ENCODE measurements around the gene LHFPL5. TPM values are rescaled to one million over a fixed set of nuclear protein-coding genes. Genes with fewer than 3 reads are reported as not detected.

Gene LHFPL5
- total and polyA plus RNA-seq, 2 experiments from 2014 or later, result 0.10 TPM; not detected in 1

GRCh38 chr6:35777356-35778102 is 27.6 kb upstream of the LHFPL5 start:
- Histone ChIP-seq H3K36me3 (replicated peaks; ENCODE audit: insufficient read depth, low read depth) (no peaks in the 10 kb centered on the region), H3K27ac (no peak overlapping the region), H3K27me3 (peaks cover 3% of the 10 kb centered on the region), H4K20me1 (ENCODE audit: insufficient read depth, poor library complexity, severe bottlenecking) (no peaks in the 10 kb centered on the region), H3K4me3 (no peak overlapping the region), H3K9me3 (ENCODE audit: low read depth) (no peaks in the 10 kb centered on the region), H3K9me2 (replicated peaks; ENCODE audit: insufficient read depth) (no peaks in the 10 kb centered on the region), H2AFZ (no peak overlapping the region), H3K4me1 (ENCODE audit: insufficient read depth) (no peaks in the 10 kb centered on the region), H3K79me2 (no peaks in the 10 kb centered on the region), H3K4me2 (peak overlapping the region; percentile 99)
- 85% methylated on average over 10 of the region's 10 CpGs for WGBS (ENCODE audit: low lambda C conversion rate, missing lambda C conversion rate)
- no peak for DNase-seq (ENCODE audit: low spot score)
- TF ChIP-seq EZH2phosphoT487 (IDR thresholded peaks at IDR 0.05; ENCODE audit: low read depth, severe bottlenecking, unreplicated experiment) (no peak), CTCF (IDR thresholded peaks at IDR 0.05; ENCODE audit: poor library complexity) (no peak), EZH2 (IDR thresholded peaks at IDR 0.05; ENCODE audit: borderline replicate concordance) (no peak)

- no peak overlapping the region for H3K4me2 ChIP-seq
- no peak overlapping the region for H3K4me3 ChIP-seq
- no peaks in the 10 kb centered on the region for H4K20me1 ChIP-seq (ENCODE audit: insufficient read depth, poor library complexity, severe bottlenecking)
- no peak overlapping the region for H3K27ac ChIP-seq
- H3K27me3 ChIP-seq, result peaks cover 3% of the 10 kb centered on the region
- H3K36me3 ChIP-seq (replicated peaks; ENCODE audit: insufficient read depth, low read depth), result no peaks in the 10 kb centered on the region
- WGBS (ENCODE audit: low lambda C conversion rate, missing lambda C conversion rate), result 91% methylated on average over 2 of the region's 2 CpGs
- no peaks in the 10 kb centered on the region for H3K9me2 ChIP-seq (replicated peaks; ENCODE audit: insufficient read depth)
- TF ChIP-seq EZH2phosphoT487 (IDR thresholded peaks at IDR 0.05; ENCODE audit: low read depth, severe bottlenecking, unreplicated experiment), result no peak
- no peak for TF ChIP-seq CTCF (IDR thresholded peaks at IDR 0.05; ENCODE audit: poor library complexity)
- no peak for TF ChIP-seq EZH2 (IDR thresholded peaks at IDR 0.05; ENCODE audit: borderline replicate concordance)
- no peak for DNase-seq (ENCODE audit: low spot score)
- H3K4me1 ChIP-seq (ENCODE audit: insufficient read depth), result no peaks in the 10 kb centered on the region
- no peak overlapping the region for H2AFZ ChIP-seq
- H3K79me2 ChIP-seq, result no peaks in the 10 kb centered on the region
- H3K9me3 ChIP-seq (ENCODE audit: low read depth), result no peaks in the 10 kb centered on the region
Measured at GRCh38 chr6:35778437-35778836, 26.7 kb upstream of the LHFPL5 start.

GRCh38 chr6:35780719-35781118 is 24.4 kb upstream of the LHFPL5 start, which contains the start of gene CLPSL1:
TSS of gene CLPSL1 (plus strand) at chr6:35781019. CDS start at chr6:35781111, 92 bp downstream.
- H2AFZ ChIP-seq, result no peak within 1 kb of the TSS
- H3K27ac ChIP-seq, result no peak within 1 kb of the TSS
- H3K9me2 ChIP-seq (replicated peaks; ENCODE audit: insufficient read depth), result no peaks in the 10 kb centered on the region
- WGBS (ENCODE audit: low lambda C conversion rate, missing lambda C conversion rate), result 94% methylated on average over 7 of the region's 7 CpGs
- H3K4me1 ChIP-seq (ENCODE audit: insufficient read depth), result no peaks in the 10 kb centered on the region
- H3K9me3 ChIP-seq (ENCODE audit: low read depth), result no peaks in the 10 kb centered on the region
- DNase-seq (ENCODE audit: low spot score), result no peak
- H3K4me2 ChIP-seq, result no peak within 1 kb of the TSS
- peaks cover 1% of the 10 kb centered on the region for H3K27me3 ChIP-seq
- H3K79me2 ChIP-seq, result no peaks in the 10 kb centered on the region
- TF ChIP-seq EZH2phosphoT487 (IDR thresholded peaks at IDR 0.05; ENCODE audit: low read depth, severe bottlenecking, unreplicated experiment) (no peak), EZH2 (IDR thresholded peaks at IDR 0.05; ENCODE audit: borderline replicate concordance) (no peak), CTCF (IDR thresholded peaks at IDR 0.05; ENCODE audit: poor library complexity) (no peak)
- no peak within 1 kb of the TSS for H3K4me3 ChIP-seq
- H3K36me3 ChIP-seq (replicated peaks; ENCODE audit: insufficient read depth, low read depth), result no peaks in the 10 kb centered on the region
- H4K20me1 ChIP-seq (ENCODE audit: insufficient read depth, poor library complexity, severe bottlenecking), result no peaks in the 10 kb centered on the region

All from hepatocyte (in vitro differentiated cells).